Right cardiac atrium (tissue), 5 donors: ENCODE data around the gene GCSH. TPM values are rescaled to one million over a fixed set of nuclear protein-coding genes. Genes with fewer than 3 reads are reported as not detected.

ENCODE experiments used
- ATAC-seq, 2 donors: fragments of 200-7000 bp; cut with Tn5 transposase; one replicate each; pipeline versions ENCODE4 v1.8.0 to v1.9.1; 2020; ENCODE audit warnings: moderate library complexity in 2 of 2, mild to moderate bottlenecking in 1 of 2
- DNase-seq, 3 donors: peaks; one replicate each; pipeline ENCODE4 v3.0.0-alpha.2; 2020
- H3K27ac ChIP-seq: one replicate; pipeline ENCODE4 v1.5.1; 2013; ENCODE audit warnings: mild to moderate bottlenecking, low read length, control low read depth, moderate library complexity
- H3K27me3 ChIP-seq: one replicate; pipeline ENCODE4 v1.6.1; 2013; ENCODE audit not compliant: control insufficient read depth, insufficient read depth
- H3K4me1 ChIP-seq: one replicate; pipeline ENCODE4 v1.6.1; 2013; ENCODE audit warnings: low read length; ENCODE audit not compliant: control insufficient read depth, insufficient read depth
- H3K4me3 ChIP-seq: one replicate; pipeline ENCODE4 v1.5.1; 2013; ENCODE audit warnings: low read length, control low read depth
- H3K9me3 ChIP-seq: one replicate; pipeline ENCODE4 v1.6.1; 2013; ENCODE audit warnings: low read length; ENCODE audit not compliant: control insufficient read depth
- WGBS: extraction: QIAGEN DNeasy Blood & Tissue Kit; methylation state at CpG from one replicate; pipeline ENCODE4 v1.1.7; 2013; 5-methylcytosine and 5-hydroxymethylcytosine counted together
- intact Hi-C, 4 donors: fragments of 100-400 bp; cut with DNase I; formaldehyde crosslinking; loops; one replicate each; pipeline versions ENCODE4 v1.11.0 to v1.14.0; 2022 to 2023
- polyA plus RNA-seq: library from polyadenylated mRNA; stranded (reverse); fragments of 200-250 nt; gene quantifications from one replicate; pipeline ENCODE4 v1.2.3, GENCODE V29; 2013
- total RNA-seq, 4 donors: library from RNA; stranded (reverse); fragmentation: NEBNext Ultra II Directional; extraction: Animal tissue kit (Norgen Biotek cat#: 25700); gene quantifications; one replicate each; pipeline ENCODE4 v1.2.1, GENCODE V29; 2021
- donor health status: healthy with polysubstance abuse.
- donor health status: DM: no; HTN: yes; CAD: no.
- donor health status: DM: no; HTN: no; CAD: no.
- donor health status: DM: no; HTN: yes; CAD: no; lungs with severe emphysema.
- donor health status: DM: yes; HTN: yes; CAD: no.

GCSH gene
- total and polyA plus RNA-seq, 5 donors, result 23.4 to 32.3 (median 31.6) TPM

- H3K4me3 ChIP-seq, result no peak overlapping the region
- H3K9me3 ChIP-seq, result no peaks in the 10 kb centered on the region
- H3K27ac ChIP-seq, result no peak overlapping the region
- intact Hi-C loops, result no loop called here
- no peak for ATAC-seq
- peaks cover 2% of the 10 kb centered on the region for H3K4me1 ChIP-seq
- no peak for DNase-seq
- WGBS, result 77% methylated on average over 5 of the region's 5 CpGs
- H3K27me3 ChIP-seq, result no peaks in the 10 kb centered on the region
These were observed 55.4 kb downstream of the GCSH start for GRCh38 chr16:81040842-81041241.

- H3K4me3 ChIP-seq, result no peak overlapping the region
- H3K27me3 ChIP-seq, result no peaks in the 10 kb centered on the region
- intact Hi-C loops, result no loop called here
- DNase-seq (no peak), ATAC-seq (no peak)
- H3K9me3 ChIP-seq, result no peaks in the 10 kb centered on the region
- peaks cover 2% of the 10 kb centered on the region for H3K4me1 ChIP-seq
- 92% methylated on average over 2 of the region's 2 CpGs for WGBS
- no peak overlapping the region for H3K27ac ChIP-seq
These were observed 56.1 kb downstream of the GCSH start for GRCh38 chr16:81040131-81040530.

GRCh38 chr16:81036751-81037350, 59.3 kb downstream of the GCSH start:
- WGBS, result 25% methylated on average over 10 of the region's 10 CpGs
- Histone ChIP-seq H3K9me3 (no peaks in the 10 kb centered on the region), H3K4me1 (peaks cover 2% of the 10 kb centered on the region), H3K27ac (no peak overlapping the region), H3K4me3 (peak overlapping the region; percentile 95), H3K27me3 (no peaks in the 10 kb centered on the region)
- ATAC-seq, result peak in 1 of 2 donors; percentile 37
- intact Hi-C loops, result no loop called here
- no peak for DNase-seq

GRCh38 chr16:81035975-81036750, 60.0 kb downstream of the GCSH start:
- ATAC-seq (peak; percentile 43 to 47), DNase-seq (peak; percentile 38 to 80 (median 70))
- peak overlapping the region; percentile 86 for H3K27ac ChIP-seq
- WGBS, result under 1% methylated on average over 80 of the region's 80 CpGs
- peak overlapping the region; percentile 95 for H3K4me3 ChIP-seq
- H3K4me1 ChIP-seq, result peaks cover 2% of the 10 kb centered on the region
- H3K9me3 ChIP-seq, result no peaks in the 10 kb centered on the region
- no peaks in the 10 kb centered on the region for H3K27me3 ChIP-seq
- intact Hi-C loops, result no loop called here

- Histone ChIP-seq H3K4me1 (peaks cover 2% of the 10 kb centered on the region), H3K4me3 (peak within 1 kb of the TSS; percentile 95), H3K9me3 (no peaks in the 10 kb centered on the region), H3K27me3 (no peaks in the 10 kb centered on the region), H3K27ac (peak within 1 kb of the TSS; percentile 86)
- ATAC-seq (peak; percentile 95 to 96), DNase-seq (peak; percentile 86 to 96 (median 95))
- 5% methylated on average over 54 of the region's 54 CpGs for WGBS
- intact Hi-C loops, result no loop called here
These were observed 60.7 kb downstream of the GCSH start, which contains the start of gene ATMIN for GRCh38 chr16:81035398-81035974. TSS of gene ATMIN (plus strand) at chr16:81035842. CDS start at chr16:81035871, 29 bp downstream.

Other genes with a start within 250 kb of the GCSH start
- 100 to 1,000 TPM; 117 to 127 (median 125) TPM for gene CMC2, start 89.5 kb downstream of the GCSH start, total RNA-seq
- gene CMC2, start 89.5 kb downstream of the GCSH start, polyA plus RNA-seq, result 342 TPM
- gene CENPN, start 89.2 kb downstream of the GCSH start, total RNA-seq, result 10 to 100 TPM in 1 of 4 donors, 1 to 10 TPM in 3; 6.4 to 11.8 (median 7.9) TPM
- 4.9 TPM for gene CENPN, start 89.2 kb downstream of the GCSH start, polyA plus RNA-seq
- 10 to 100 TPM; 19.9 to 25.7 (median 22.1) TPM for gene ATMIN, start 60.6 kb downstream of the GCSH start, total RNA-seq
- gene ATMIN, start 60.6 kb downstream of the GCSH start, polyA plus RNA-seq, result 9.4 TPM
- under 1 TPM in 2 of 4 donors, not detected in 2; 0.47 to 0.97 TPM for gene C16orf46, start 19.2 kb downstream of the GCSH start, total RNA-seq
- 0.52 TPM for gene C16orf46, start 19.2 kb downstream of the GCSH start, polyA plus RNA-seq
- not detected for gene BCO1, start 142.3 kb upstream of the GCSH start, total RNA-seq
- not detected for gene BCO1, start 142.3 kb upstream of the GCSH start, polyA plus RNA-seq
- 10 to 100 TPM in 2 of 4 donors, 1 to 10 TPM in 2; 8.7 to 11.0 (median 9.7) TPM for gene GAN, start 218.6 kb upstream of the GCSH start, total RNA-seq
- gene GAN, start 218.6 kb upstream of the GCSH start, polyA plus RNA-seq, result 1.2 TPM